Adipocyte (in vitro differentiated cells): Measurements from ENCODE around the gene JCHAIN.

Experiments
- DNase-seq: peaks from one replicate; pipeline ENCODE4 v3.0.0-alpha.2; 2015; ENCODE audit warnings: low read depth
- H3K27me3 ChIP-seq: replicated peaks from 2 replicates; pipeline ENCODE4 v1.7.0; 2013; ENCODE audit warnings: mild to moderate bottlenecking, low read length, moderate library complexity; ENCODE audit not compliant: control insufficient read depth, insufficient read depth
- H3K36me3 ChIP-seq: 2 replicates; pipeline ENCODE4 v1.7.0; 2013; ENCODE audit warnings: low read length, mild to moderate bottlenecking, moderate library complexity; ENCODE audit not compliant: control insufficient read depth, insufficient read depth, severe bottlenecking
- H3K4me1 ChIP-seq: 2 replicates; pipeline ENCODE4 v1.7.0; 2013; ENCODE audit warnings: mild to moderate bottlenecking, low read length, moderate library complexity; ENCODE audit not compliant: control insufficient read depth, insufficient read depth
- H3K4me3 ChIP-seq: 2 replicates; pipeline ENCODE4 v1.7.0; 2013; ENCODE audit warnings: mild to moderate bottlenecking, low read length, moderate library complexity
- H3K9ac ChIP-seq: 2 replicates; pipeline ENCODE4 v1.7.0; 2013; ENCODE audit warnings: mild to moderate bottlenecking, low read length, moderate library complexity
- H3K9me3 ChIP-seq: 2 replicates; pipeline ENCODE4 v1.7.0; 2013; ENCODE audit warnings: mild to moderate bottlenecking, low read length, moderate library complexity; ENCODE audit not compliant: control insufficient read depth

Gene JCHAIN

GRCh38 chr4:70666369-70666768, at the start of gene JCHAIN:
JCHAIN (minus strand) TSS chr4:70666508; CDS start chr4:70666490, 18 bp downstream.
- no peaks in the 10 kb centered on the region for H3K9me3 ChIP-seq
- H3K9ac ChIP-seq: no peak within 1 kb of the TSS
- peaks cover 23% of the 10 kb centered on the region for H3K4me1 ChIP-seq
- H3K4me3 ChIP-seq: no peak within 1 kb of the TSS
- DNase-seq: peak; percentile 45
- H3K36me3 ChIP-seq: no peaks in the 10 kb centered on the region
- H3K27me3 ChIP-seq: no peaks in the 10 kb centered on the region

GRCh38 chr4:70715097-70715496, 48.8 kb upstream of the JCHAIN start:
- DNase-seq: no peak
- Histone ChIP-seq H3K27me3 (no peaks in the 10 kb centered on the region), H3K4me1 (peaks cover 30% of the 10 kb centered on the region), H3K9ac (no peak overlapping the region), H3K36me3 (no peaks in the 10 kb centered on the region), H3K9me3 (no peaks in the 10 kb centered on the region), H3K4me3 (no peak overlapping the region)

- no peaks in the 10 kb centered on the region for H3K36me3 ChIP-seq
- peaks cover 33% of the 10 kb centered on the region for H3K4me1 ChIP-seq
- no peaks in the 10 kb centered on the region for H3K9me3 ChIP-seq
- no peak for DNase-seq
- H3K9ac ChIP-seq: no peak overlapping the region
- H3K27me3 ChIP-seq: no peaks in the 10 kb centered on the region
- H3K4me3 ChIP-seq: no peak overlapping the region
Measured at GRCh38 chr4:70714079-70714887, 48.0 kb upstream of the JCHAIN start.

GRCh38 chr4:70713453-70714078, 47.3 kb upstream of the JCHAIN start:
- Histone ChIP-seq H3K27me3 (no peaks in the 10 kb centered on the region), H3K9me3 (no peaks in the 10 kb centered on the region), H3K36me3 (no peaks in the 10 kb centered on the region), H3K4me1 (peaks cover 35% of the 10 kb centered on the region), H3K9ac (no peak overlapping the region), H3K4me3 (no peak overlapping the region)
- DNase-seq: no peak

- no peak for DNase-seq
- no peaks in the 10 kb centered on the region for H3K9me3 ChIP-seq
- H3K9ac ChIP-seq: no peak overlapping the region
- H3K27me3 ChIP-seq: no peaks in the 10 kb centered on the region
- H3K4me1 ChIP-seq: peaks cover 35% of the 10 kb centered on the region
- H3K4me3 ChIP-seq: no peak overlapping the region
- no peaks in the 10 kb centered on the region for H3K36me3 ChIP-seq
Measured at GRCh38 chr4:70712604-70713452, 46.5 kb upstream of the JCHAIN start.

- Histone ChIP-seq H3K27me3 (no peaks in the 10 kb centered on the region), H3K36me3 (no peaks in the 10 kb centered on the region), H3K4me3 (no peak overlapping the region), H3K9me3 (no peaks in the 10 kb centered on the region), H3K9ac (no peak overlapping the region), H3K4me1 (peaks cover 38% of the 10 kb centered on the region)
- DNase-seq: no peak
Measured at GRCh38 chr4:70712150-70712549, 45.8 kb upstream of the JCHAIN start.

GRCh38 chr4:70711599-70711998, 45.3 kb upstream of the JCHAIN start:
- Histone ChIP-seq H3K4me3 (no peak overlapping the region), H3K27me3 (no peaks in the 10 kb centered on the region), H3K36me3 (no peaks in the 10 kb centered on the region), H3K4me1 (peaks cover 44% of the 10 kb centered on the region), H3K9ac (no peak overlapping the region), H3K9me3 (no peaks in the 10 kb centered on the region)
- no peak for DNase-seq

- Histone ChIP-seq H3K9me3 (no peaks in the 10 kb centered on the region), H3K4me3 (no peak overlapping the region), H3K9ac (no peak overlapping the region), H3K36me3 (no peaks in the 10 kb centered on the region), H3K27me3 (no peaks in the 10 kb centered on the region), H3K4me1 (peaks cover 40% of the 10 kb centered on the region)
- DNase-seq: no peak
Measured at GRCh38 chr4:70709611-70710205, 43.4 kb upstream of the JCHAIN start.

GRCh38 chr4:70706516-70706915, 40.2 kb upstream of the JCHAIN start:
- H3K4me1 ChIP-seq: peaks cover 21% of the 10 kb centered on the region
- peak overlapping the region; percentile 98 for H3K4me3 ChIP-seq
- H3K9me3 ChIP-seq: no peaks in the 10 kb centered on the region
- H3K27me3 ChIP-seq: no peaks in the 10 kb centered on the region
- H3K36me3 ChIP-seq: no peaks in the 10 kb centered on the region
- DNase-seq: peak; percentile 25
- peak overlapping the region; percentile 94 for H3K9ac ChIP-seq

GRCh38 chr4:70706044-70706461, 39.7 kb upstream of the JCHAIN start:
- DNase-seq: no peak
- Histone ChIP-seq H3K4me3 (peak overlapping the region; percentile 98), H3K27me3 (no peaks in the 10 kb centered on the region), H3K9me3 (no peaks in the 10 kb centered on the region), H3K36me3 (no peaks in the 10 kb centered on the region), H3K4me1 (peaks cover 21% of the 10 kb centered on the region), H3K9ac (peak overlapping the region; percentile 94)
